ENCODE measurements around the gene PAQR7. TPM values are rescaled to one million over a fixed set of nuclear protein-coding genes. Genes with fewer than 3 reads are reported as not detected.

The PAQR7 gene
- polyA plus RNA-seq, 1 donor, result 42.9 TPM

- no CpG with 5 or more reads among the region's 8 CpGs for WGBS (ENCODE audit: insufficient coverage, low lambda C conversion rate)
- Histone ChIP-seq H3K27ac (ENCODE audit: low read length) (peak overlapping the region; percentile 83), H3K4me3 (ENCODE audit: low read length) (peak overlapping the region; percentile 80), H3K4me1 (ENCODE audit: control insufficient read depth, insufficient read depth, low read length) (peaks cover 74% of the 10 kb centered on the region), H3K27me3 (ENCODE audit: control insufficient read depth, insufficient read depth, low read length) (no peaks in the 10 kb centered on the region), H3K9me3 (ENCODE audit: control insufficient read depth, low read depth, low read length) (no peaks in the 10 kb centered on the region), H3K36me3 (ENCODE audit: control insufficient read depth, insufficient read depth, low read length) (peaks cover 12% of the 10 kb centered on the region)
- peak in 1 of 2 donors; percentile 24 for DNase-seq
These were observed 814 bp downstream of the PAQR7 start for GRCh38 chr1:25874635-25875153.

GRCh38 chr1:25874209-25874608 lies 1.3 kb downstream of the PAQR7 start:
- peaks cover 73% of the 10 kb centered on the region for H3K4me1 ChIP-seq (ENCODE audit: control insufficient read depth, insufficient read depth, low read length)

GRCh38 chr1:25873120-25873519 lies 2.4 kb downstream of the PAQR7 start:
- no peaks in the 10 kb centered on the region for H3K9me3 ChIP-seq (ENCODE audit: control insufficient read depth, low read depth, low read length)
- no CpG with 5 or more reads among the region's 3 CpGs for WGBS (ENCODE audit: insufficient coverage, low lambda C conversion rate)
- no peak overlapping the region for H3K4me3 ChIP-seq (ENCODE audit: low read length)
- DNase-seq, result peak in 1 of 2 donors; percentile 25
- H3K4me1 ChIP-seq (ENCODE audit: control insufficient read depth, insufficient read depth, low read length), result peaks cover 75% of the 10 kb centered on the region
- peaks cover 18% of the 10 kb centered on the region for H3K36me3 ChIP-seq (ENCODE audit: control insufficient read depth, insufficient read depth, low read length)
- no peaks in the 10 kb centered on the region for H3K27me3 ChIP-seq (ENCODE audit: control insufficient read depth, insufficient read depth, low read length)
- H3K27ac ChIP-seq (ENCODE audit: low read length), result no peak overlapping the region

More at GRCh38 chr1:25874209-25874608, 1.3 kb downstream of the PAQR7 start:
- Histone ChIP-seq H3K27ac (ENCODE audit: low read length) (peak overlapping the region; percentile 83), H3K36me3 (ENCODE audit: control insufficient read depth, insufficient read depth, low read length) (peaks cover 14% of the 10 kb centered on the region), H3K27me3 (ENCODE audit: control insufficient read depth, insufficient read depth, low read length) (no peaks in the 10 kb centered on the region), H3K9me3 (ENCODE audit: control insufficient read depth, low read depth, low read length) (no peaks in the 10 kb centered on the region), H3K4me3 (ENCODE audit: low read length) (peak overlapping the region; percentile 80)
- WGBS (ENCODE audit: insufficient coverage, low lambda C conversion rate), result no CpG with 5 or more reads among the region's 3 CpGs
- no peak for DNase-seq

- Histone ChIP-seq H3K27me3 (ENCODE audit: control insufficient read depth, insufficient read depth, low read length) (no peaks in the 10 kb centered on the region), H3K27ac (ENCODE audit: low read length) (no peak overlapping the region), H3K9me3 (ENCODE audit: control insufficient read depth, low read depth, low read length) (no peaks in the 10 kb centered on the region), H3K4me3 (ENCODE audit: low read length) (no peak overlapping the region), H3K4me1 (ENCODE audit: control insufficient read depth, insufficient read depth, low read length) (peaks cover 79% of the 10 kb centered on the region), H3K36me3 (ENCODE audit: control insufficient read depth, insufficient read depth, low read length) (peaks cover 18% of the 10 kb centered on the region)
- no CpG with 5 or more reads among the region's 2 CpGs for WGBS (ENCODE audit: insufficient coverage, low lambda C conversion rate)
- DNase-seq, result no peak
These were observed 2.8 kb downstream of the PAQR7 start for GRCh38 chr1:25872713-25873112.

- H3K27me3 ChIP-seq (ENCODE audit: control insufficient read depth, insufficient read depth, low read length), result no peaks in the 10 kb centered on the region
- no peaks in the 10 kb centered on the region for H3K9me3 ChIP-seq (ENCODE audit: control insufficient read depth, low read depth, low read length)
- 67% methylated on average over 1 of the region's 9 CpGs for whole genome bisulfite sequencing (ENCODE audit: insufficient coverage, low lambda C conversion rate)
- H3K36me3 ChIP-seq (ENCODE audit: control insufficient read depth, insufficient read depth, low read length), result peaks cover 18% of the 10 kb centered on the region
- H3K4me1 ChIP-seq (ENCODE audit: control insufficient read depth, insufficient read depth, low read length), result peaks cover 86% of the 10 kb centered on the region
- no peak for DNase-seq
- no peak overlapping the region for H3K4me3 ChIP-seq (ENCODE audit: low read length)
- H3K27ac ChIP-seq (ENCODE audit: low read length), result peak overlapping the region; percentile 49
These were observed 3.6 kb downstream of the PAQR7 start for GRCh38 chr1:25871704-25872494.

GRCh38 chr1:25871086-25871703 lies 4.3 kb downstream of the PAQR7 start:
- Histone ChIP-seq H3K36me3 (ENCODE audit: control insufficient read depth, insufficient read depth, low read length) (peaks cover 18% of the 10 kb centered on the region), H3K4me3 (ENCODE audit: low read length) (no peak overlapping the region), H3K4me1 (ENCODE audit: control insufficient read depth, insufficient read depth, low read length) (peaks cover 87% of the 10 kb centered on the region), H3K27me3 (ENCODE audit: control insufficient read depth, insufficient read depth, low read length) (no peaks in the 10 kb centered on the region), H3K9me3 (ENCODE audit: control insufficient read depth, low read depth, low read length) (no peaks in the 10 kb centered on the region), H3K27ac (ENCODE audit: low read length) (peak overlapping the region; percentile 49)
- 29% methylated on average over 1 of the region's 5 CpGs for WGBS (ENCODE audit: insufficient coverage, low lambda C conversion rate)
- peak in 1 of 2 donors; percentile 31 for DNase-seq

- WGBS (ENCODE audit: insufficient coverage, low lambda C conversion rate), result no CpG with 5 or more reads among the region's 1 CpG
- peak in 1 of 2 donors; percentile 27 for DNase-seq
- Histone ChIP-seq H3K27ac (ENCODE audit: low read length) (peak overlapping the region; percentile 49), H3K27me3 (ENCODE audit: control insufficient read depth, insufficient read depth, low read length) (no peaks in the 10 kb centered on the region), H3K9me3 (ENCODE audit: control insufficient read depth, low read depth, low read length) (no peaks in the 10 kb centered on the region), H3K36me3 (ENCODE audit: control insufficient read depth, insufficient read depth, low read length) (peaks cover 18% of the 10 kb centered on the region), H3K4me3 (ENCODE audit: low read length) (no peak overlapping the region), H3K4me1 (ENCODE audit: control insufficient read depth, insufficient read depth, low read length) (peaks cover 84% of the 10 kb centered on the region)
These were observed 4.9 kb downstream of the PAQR7 start for GRCh38 chr1:25870614-25871013.

- WGBS (ENCODE audit: insufficient coverage, low lambda C conversion rate), result no CpG with 5 or more reads among the region's 6 CpGs
- no peaks in the 10 kb centered on the region for H3K27me3 ChIP-seq (ENCODE audit: control insufficient read depth, insufficient read depth, low read length)
- peaks cover 18% of the 10 kb centered on the region for H3K36me3 ChIP-seq (ENCODE audit: control insufficient read depth, insufficient read depth, low read length)
- DNase-seq, result no peak
- no peak overlapping the region for H3K4me3 ChIP-seq (ENCODE audit: low read length)
- H3K27ac ChIP-seq (ENCODE audit: low read length), result peak overlapping the region; percentile 5
- peaks cover 83% of the 10 kb centered on the region for H3K4me1 ChIP-seq (ENCODE audit: control insufficient read depth, insufficient read depth, low read length)
- no peaks in the 10 kb centered on the region for H3K9me3 ChIP-seq (ENCODE audit: control insufficient read depth, low read depth, low read length)
These were observed 5.5 kb downstream of the PAQR7 start for GRCh38 chr1:25869909-25870606.

- no peaks in the 10 kb centered on the region for H3K27me3 ChIP-seq (ENCODE audit: control insufficient read depth, insufficient read depth, low read length)
- 60% methylated on average over 1 of the region's 9 CpGs for WGBS (ENCODE audit: insufficient coverage, low lambda C conversion rate)
- no peaks in the 10 kb centered on the region for H3K9me3 ChIP-seq (ENCODE audit: control insufficient read depth, low read depth, low read length)
- no peak overlapping the region for H3K4me3 ChIP-seq (ENCODE audit: low read length)
- peak; percentile 52 to 88 for DNase-seq
- peaks cover 37% of the 10 kb centered on the region for H3K36me3 ChIP-seq (ENCODE audit: control insufficient read depth, insufficient read depth, low read length)
- H3K27ac ChIP-seq (ENCODE audit: low read length), result peak overlapping the region; percentile 73
- peaks cover 58% of the 10 kb centered on the region for H3K4me1 ChIP-seq (ENCODE audit: control insufficient read depth, insufficient read depth, low read length)
These were observed 8.1 kb downstream of the PAQR7 start for GRCh38 chr1:25867210-25867991.
